Lung (tissue), 12 donors: ENCODE data around the gene MC4R. TPM values are rescaled to one million over a fixed set of nuclear protein-coding genes. Genes with fewer than 3 reads are reported as not detected.

Source experiments
- ATAC-seq: fragments of 200-7000 bp; cut with Tn5 transposase; one replicate; pipeline ENCODE4 v1.9.1; 2020; ENCODE audit warnings: moderate number of reproducible peaks; ENCODE audit not compliant: insufficient read depth, low FRiP score
- DNase-seq, 3 donors: peaks; one replicate each; pipeline ENCODE4 v3.0.0-alpha.2; 2013 to 2017
- H3K27ac ChIP-seq, 2 donors: one replicate each; pipeline ENCODE4 v1.5.1; 2013; ENCODE audit warnings: mild to moderate bottlenecking in 2 of 2, moderate library complexity in 2 of 2, control low read depth in 1 of 2, inconsistent platforms in 1 of 2, low read depth in 1 of 2, low read length in 1 of 2
- H3K27me3 ChIP-seq, 3 donors: one replicate each; pipeline ENCODE4 v1.5.1; 2013; ENCODE audit warnings: low read length in 2 of 3; ENCODE audit not compliant: control insufficient read depth in 3 of 3, insufficient read depth in 3 of 3
- H3K36me3 ChIP-seq, 4 donors: one replicate each; pipeline ENCODE4 v1.5.1; 2013; ENCODE audit warnings: low read length in 4 of 4, mild to moderate bottlenecking in 1 of 4, moderate library complexity in 1 of 4; ENCODE audit not compliant: control insufficient read depth in 4 of 4, insufficient read depth in 4 of 4
- H3K4me1 ChIP-seq, 5 donors: one replicate each; pipeline ENCODE4 v1.5.1; 2013; ENCODE audit warnings: low read length in 5 of 5, mild to moderate bottlenecking in 2 of 5, moderate library complexity in 1 of 5; ENCODE audit not compliant: control insufficient read depth in 5 of 5, insufficient read depth in 5 of 5
- H3K4me3 ChIP-seq: one replicate; pipeline ENCODE4 v1.5.1; 2013; ENCODE audit warnings: mild to moderate bottlenecking, control low read depth, moderate library complexity
- H3K9ac ChIP-seq, 2 donors: one replicate each; pipeline ENCODE4 v1.5.1; 2013; ENCODE audit warnings: low read length in 2 of 2, control low read depth in 1 of 2; ENCODE audit not compliant: insufficient read depth in 1 of 2
- H3K9me3 ChIP-seq, 4 donors: one replicate each; pipeline ENCODE4 v1.5.1; 2013; ENCODE audit warnings: low read length in 3 of 4, mild to moderate bottlenecking in 1 of 4, moderate library complexity in 1 of 4; ENCODE audit not compliant: control insufficient read depth in 4 of 4, insufficient read depth in 3 of 4
- WGBS, 2 donors: extraction: QIAGEN DNeasy Blood & Tissue Kit; methylation state at CpG; one replicate each; pipeline ENCODE4 v1.1.7; 2013; 5-methylcytosine and 5-hydroxymethylcytosine counted together
- polyA plus RNA-seq, 2 donors: library from polyadenylated mRNA; stranded (reverse); fragments of 200-250 nt; gene quantifications; one replicate each; pipeline ENCODE4 v1.2.1, GENCODE V29; 2013
- total RNA-seq, 2 donors: library from RNA; depleted of rRNA in 1 of 2; stranded (reverse); fragments of >200 nt in 1 of 2; gene quantifications; one replicate each; pipeline ENCODE4 v1.2.1, GENCODE V29; 2014 to 2021
- TF ChIP-seq, protein P1 (sequence below): IDR thresholded peaks from 2 replicates; pipeline ENCODE4 v1.5.1; 2012; ENCODE audit warnings: mild to moderate bottlenecking; ENCODE audit errors: control extremely low read depth, extremely low read depth
- donor health status: control.
- donor health status: control.
- donor health status: Bipolar disorder and iron deficiency.
- donor health status: healthy.
- donor health status: DM: yes; HTN: yes; CAD: no.

MC4R gene
- total and polyA plus RNA-seq, 4 donors: 0.02 to 0.37 TPM; not detected in 2

DNA sequence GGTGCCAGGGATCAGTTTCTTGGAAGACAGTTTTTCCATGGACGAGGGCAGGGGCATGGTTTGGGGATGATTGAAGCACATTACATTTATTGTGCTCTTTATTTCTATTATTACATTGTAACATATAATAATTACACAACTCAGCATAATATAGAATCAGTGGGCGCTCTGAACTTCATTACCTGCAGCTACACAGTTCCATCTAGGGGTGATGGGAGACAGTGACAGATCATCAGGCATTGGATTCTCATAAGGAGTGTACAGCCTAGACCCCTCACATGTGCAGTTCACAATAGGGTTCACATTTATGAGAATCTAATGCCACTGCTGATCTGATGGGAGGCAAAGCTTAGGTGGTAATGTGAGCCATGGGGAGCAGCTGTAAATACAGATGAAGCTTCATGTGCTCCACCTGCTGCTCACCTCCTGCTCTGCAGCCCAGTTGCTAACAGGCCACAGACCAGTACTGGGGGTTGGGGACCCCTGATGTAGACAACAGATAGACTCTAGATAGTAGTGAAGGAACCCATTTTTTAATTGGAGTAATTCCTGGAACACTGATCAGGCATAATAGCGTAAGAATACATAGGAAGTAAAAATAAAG is 41.5 kb upstream of the MC4R start:
- no peaks in the 10 kb centered on the region for H3K4me1 ChIP-seq
- no peak for DNase-seq
- WGBS, 2 donors: 87 to 92% methylated on average over 3 of the region's 3 CpGs
- H3K36me3 ChIP-seq: no peaks in the 10 kb centered on the region
- H3K4me3 ChIP-seq: no peak overlapping the region
- TF ChIP-seq, protein P1, sequence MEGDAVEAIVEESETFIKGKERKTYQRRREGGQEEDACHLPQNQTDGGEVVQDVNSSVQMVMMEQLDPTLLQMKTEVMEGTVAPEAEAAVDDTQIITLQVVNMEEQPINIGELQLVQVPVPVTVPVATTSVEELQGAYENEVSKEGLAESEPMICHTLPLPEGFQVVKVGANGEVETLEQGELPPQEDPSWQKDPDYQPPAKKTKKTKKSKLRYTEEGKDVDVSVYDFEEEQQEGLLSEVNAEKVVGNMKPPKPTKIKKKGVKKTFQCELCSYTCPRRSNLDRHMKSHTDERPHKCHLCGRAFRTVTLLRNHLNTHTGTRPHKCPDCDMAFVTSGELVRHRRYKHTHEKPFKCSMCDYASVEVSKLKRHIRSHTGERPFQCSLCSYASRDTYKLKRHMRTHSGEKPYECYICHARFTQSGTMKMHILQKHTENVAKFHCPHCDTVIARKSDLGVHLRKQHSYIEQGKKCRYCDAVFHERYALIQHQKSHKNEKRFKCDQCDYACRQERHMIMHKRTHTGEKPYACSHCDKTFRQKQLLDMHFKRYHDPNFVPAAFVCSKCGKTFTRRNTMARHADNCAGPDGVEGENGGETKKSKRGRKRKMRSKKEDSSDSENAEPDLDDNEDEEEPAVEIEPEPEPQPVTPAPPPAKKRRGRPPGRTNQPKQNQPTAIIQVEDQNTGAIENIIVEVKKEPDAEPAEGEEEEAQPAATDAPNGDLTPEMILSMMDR: no peak
- H3K27ac ChIP-seq: no peak overlapping the region
- H3K27me3 ChIP-seq: no peaks in the 10 kb centered on the region
- H3K9ac ChIP-seq: no peak overlapping the region
- no peaks in the 10 kb centered on the region for H3K9me3 ChIP-seq
- no peak for ATAC-seq

DNA sequence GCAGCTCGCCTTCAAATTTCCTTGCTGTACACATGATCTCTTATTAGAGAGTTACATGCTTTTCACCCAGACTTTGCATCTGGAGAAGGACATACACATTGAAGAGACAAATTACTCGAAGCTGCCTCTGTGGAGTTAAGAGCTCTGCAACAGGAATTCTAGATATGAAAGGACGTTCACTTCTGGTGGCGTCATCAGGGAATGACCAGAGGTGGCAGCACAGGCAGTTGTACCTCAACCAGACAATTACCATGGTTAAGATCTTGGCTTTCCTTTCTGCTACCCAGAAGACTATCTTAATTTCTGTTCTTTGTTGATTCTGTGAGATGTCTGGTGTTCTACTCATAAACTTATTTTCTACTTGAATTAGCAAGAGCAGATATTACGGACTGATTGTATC is 39.1 kb upstream of the MC4R start:
- TF ChIP-seq, protein P1: no peak
- Histone ChIP-seq H3K27ac (no peak overlapping the region), H3K36me3 (no peaks in the 10 kb centered on the region), H3K4me3 (no peak overlapping the region), H3K9ac (no peak overlapping the region), H3K4me1 (peaks cover 0 to 7% (median 0%) of the 10 kb centered on the region in 5 donors), H3K9me3 (no peaks in the 10 kb centered on the region), H3K27me3 (no peaks in the 10 kb centered on the region)
- DNase-seq (no peak), ATAC-seq (no peak)
- 70 to 75% methylated on average over 5 of the region's 5 CpGs for WGBS, 2 donors

DNA sequence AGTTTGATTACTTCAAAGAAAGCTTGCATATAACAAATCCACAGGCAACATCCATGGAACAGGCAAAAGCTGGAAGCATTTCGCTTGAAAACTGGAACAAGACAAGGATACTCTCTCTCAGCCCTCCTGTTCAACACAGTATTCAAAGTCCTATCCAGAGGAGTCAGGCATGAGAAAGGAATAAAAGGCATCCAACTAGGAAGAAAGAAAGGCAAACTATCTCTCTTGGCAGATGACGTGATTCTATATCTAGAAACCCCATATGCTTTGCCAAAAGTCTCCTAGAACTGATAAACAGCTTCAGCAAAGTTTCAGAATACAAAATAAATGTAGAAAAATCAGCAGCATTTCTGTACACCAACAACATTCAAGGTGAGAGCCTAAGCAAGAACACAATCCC is 34.1 kb upstream of the MC4R start:
- WGBS, 2 donors: 65 to 79% methylated on average over 2 of the region's 2 CpGs
- Histone ChIP-seq H3K4me1 (peaks cover 0 to 17% (median 0%) of the 10 kb centered on the region in 5 donors), H3K36me3 (no peaks in the 10 kb centered on the region), H3K4me3 (no peak overlapping the region), H3K9ac (peak overlapping the region in 1 of 2 donors; percentile 67), H3K27ac (no peak overlapping the region), H3K9me3 (no peaks in the 10 kb centered on the region), H3K27me3 (no peaks in the 10 kb centered on the region)
- DNase-seq (peak in 2 of 3 donors; percentile 58 to 66), ATAC-seq (no peak)
- TF ChIP-seq, protein P1: no peak
